Tibial artery (tissue), 4 donors: ENCODE measurements around the gene PIEZO2.

Experiments used
- DNase-seq, 2 donors: peaks; one replicate each; pipeline ENCODE4 v3.0.0-alpha.2; 2019
- H3K27ac ChIP-seq, 2 donors: fragments of 200-600 bp; sonication (generic) in 1 of 2; 1 replicate in 1 of 2; 2 replicates in 1 of 2; pipeline ENCODE4 v1.5.1; 2018 to 2019; ENCODE audit warnings: mild to moderate bottlenecking in 1 of 2
- H3K27me3 ChIP-seq, 2 donors: fragments of 200-600 bp; sonication (generic) in 1 of 2; one replicate each; pipeline versions ENCODE4 v1.5.1 to v1.6.0; 2016 to 2019
- H3K36me3 ChIP-seq, 3 donors: fragments of 200-600 bp; sonication (generic) in 2 of 3; one replicate each; pipeline ENCODE4 v1.5.1; 2016 to 2019; ENCODE audit warnings: mild to moderate bottlenecking in 2 of 3
- H3K4me1 ChIP-seq, 4 donors: fragments of 200-600 bp; sonication (generic) in 2 of 4; 1 replicate in 3 of 4; 2 replicates in 1 of 4; pipeline ENCODE4 v1.5.1; 2016 to 2019
- H3K4me3 ChIP-seq, 2 donors: fragments of 200-600 bp; sonication (generic) in 1 of 2; 1 replicate in 1 of 2; 2 replicates in 1 of 2; pipeline ENCODE4 v1.5.1; 2018 to 2019; ENCODE audit warnings: mild to moderate bottlenecking in 2 of 2
- H3K9me3 ChIP-seq, 3 donors: fragments of 200-600 bp; sonication (generic) in 1 of 3; one replicate each; pipeline ENCODE4 v1.5.1; 2016 to 2019
- CTCF ChIP-seq, 2 experiments: fragments of 200-600 bp in 1 of 2; fragments of 450-650 bp in 1 of 2; IDR thresholded peaks; one replicate each; pipeline ENCODE4 v1.5.1; 2017 to 2019; ENCODE audit warnings: antibody characterized with exemption in 2 of 2, mild to moderate bottlenecking in 1 of 2, moderate library complexity in 1 of 2
- intact Hi-C: fragments of 100-400 bp; cut with DNase I; formaldehyde crosslinking; loops from one replicate; pipeline ENCODE4 v1.15.0; 2023; ENCODE audit warnings: low total_unique reads

PIEZO2 gene

DNA sequence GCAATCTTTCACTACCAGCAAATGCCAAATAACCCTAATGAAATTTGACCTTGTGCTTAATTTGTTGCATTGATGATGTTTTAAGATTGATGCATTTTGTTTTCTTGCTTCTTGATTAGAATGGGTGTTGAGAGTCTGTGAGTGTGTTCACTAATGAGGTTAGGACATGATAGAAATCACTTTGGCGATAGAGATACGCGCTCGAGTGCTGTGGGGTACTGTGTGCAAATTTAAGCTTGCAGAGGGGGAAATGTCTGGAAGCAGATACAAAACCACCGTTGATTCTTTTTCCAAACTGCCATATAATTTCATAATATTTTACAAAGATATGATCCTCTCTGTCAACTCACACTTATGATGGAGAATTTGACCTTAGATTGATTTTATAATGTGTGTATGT is 200.9 kb downstream of the PIEZO2 start:
- DNase-seq: no peak
- Histone ChIP-seq H3K9me3 (peaks cover 0 to 31% (median 20%) of the 10 kb centered on the region in 3 donors), H3K4me1 (no peaks in the 10 kb centered on the region), H3K27me3 (no peaks in the 10 kb centered on the region), H3K27ac (no peak overlapping the region), H3K4me3 (no peak overlapping the region), H3K36me3 (no peaks in the 10 kb centered on the region)
- no peak for TF ChIP-seq CTCF (IDR thresholded peaks at IDR 0.05)
- intact Hi-C loops: no loop called here

DNA sequence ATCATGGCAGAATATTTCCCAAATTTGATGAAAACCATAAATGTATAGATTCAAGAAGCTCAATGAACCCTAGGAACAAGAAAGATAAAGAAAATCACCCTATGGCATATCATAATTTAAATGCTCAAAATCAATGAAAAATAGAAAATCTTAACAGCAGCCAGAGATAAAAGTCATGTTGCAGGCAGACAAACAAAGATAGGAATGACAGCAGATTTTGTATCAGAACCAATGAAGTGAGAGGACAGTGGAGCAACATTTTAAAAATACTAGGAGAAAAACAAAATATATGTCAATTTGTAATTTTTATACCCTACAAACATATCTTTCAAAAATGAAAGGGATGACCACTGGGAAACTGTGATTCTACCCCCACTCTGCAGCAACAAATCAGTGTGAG is 203.3 kb downstream of the PIEZO2 start:
- Histone ChIP-seq H3K27me3 (no peaks in the 10 kb centered on the region), H3K4me3 (no peak overlapping the region), H3K9me3 (peaks cover 0 to 31% (median 20%) of the 10 kb centered on the region in 3 donors), H3K4me1 (no peaks in the 10 kb centered on the region), H3K27ac (no peak overlapping the region), H3K36me3 (no peaks in the 10 kb centered on the region)
- TF ChIP-seq CTCF (IDR thresholded peaks at IDR 0.05): no peak
- no peak for DNase-seq
- intact Hi-C loops: no loop called here

GRCh38 chr18:10942998-10943397 is 206.4 kb downstream of the PIEZO2 start:
- Histone ChIP-seq H3K9me3 (peaks cover 0 to 31% (median 20%) of the 10 kb centered on the region in 3 donors), H3K4me1 (peaks cover 0 to 6% (median 0%) of the 10 kb centered on the region in 4 donors), H3K27me3 (no peaks in the 10 kb centered on the region), H3K27ac (no peak overlapping the region), H3K4me3 (no peak overlapping the region), H3K36me3 (no peaks in the 10 kb centered on the region)
- DNase-seq: no peak
- TF ChIP-seq CTCF (IDR thresholded peaks at IDR 0.05): no peak
- intact Hi-C loops: no loop called here

GRCh38 chr18:10939822-10940221 is 209.5 kb downstream of the PIEZO2 start:
- Histone ChIP-seq H3K4me1 (peaks cover 0 to 26% (median 14%) of the 10 kb centered on the region in 4 donors), H3K27me3 (no peaks in the 10 kb centered on the region), H3K36me3 (no peaks in the 10 kb centered on the region), H3K4me3 (no peak overlapping the region), H3K27ac (no peak overlapping the region), H3K9me3 (peaks cover 0 to 3% (median 3%) of the 10 kb centered on the region in 3 donors)
- DNase-seq: no peak
- no peak for TF ChIP-seq CTCF (IDR thresholded peaks at IDR 0.05)
- intact Hi-C loops: no loop called here

DNA sequence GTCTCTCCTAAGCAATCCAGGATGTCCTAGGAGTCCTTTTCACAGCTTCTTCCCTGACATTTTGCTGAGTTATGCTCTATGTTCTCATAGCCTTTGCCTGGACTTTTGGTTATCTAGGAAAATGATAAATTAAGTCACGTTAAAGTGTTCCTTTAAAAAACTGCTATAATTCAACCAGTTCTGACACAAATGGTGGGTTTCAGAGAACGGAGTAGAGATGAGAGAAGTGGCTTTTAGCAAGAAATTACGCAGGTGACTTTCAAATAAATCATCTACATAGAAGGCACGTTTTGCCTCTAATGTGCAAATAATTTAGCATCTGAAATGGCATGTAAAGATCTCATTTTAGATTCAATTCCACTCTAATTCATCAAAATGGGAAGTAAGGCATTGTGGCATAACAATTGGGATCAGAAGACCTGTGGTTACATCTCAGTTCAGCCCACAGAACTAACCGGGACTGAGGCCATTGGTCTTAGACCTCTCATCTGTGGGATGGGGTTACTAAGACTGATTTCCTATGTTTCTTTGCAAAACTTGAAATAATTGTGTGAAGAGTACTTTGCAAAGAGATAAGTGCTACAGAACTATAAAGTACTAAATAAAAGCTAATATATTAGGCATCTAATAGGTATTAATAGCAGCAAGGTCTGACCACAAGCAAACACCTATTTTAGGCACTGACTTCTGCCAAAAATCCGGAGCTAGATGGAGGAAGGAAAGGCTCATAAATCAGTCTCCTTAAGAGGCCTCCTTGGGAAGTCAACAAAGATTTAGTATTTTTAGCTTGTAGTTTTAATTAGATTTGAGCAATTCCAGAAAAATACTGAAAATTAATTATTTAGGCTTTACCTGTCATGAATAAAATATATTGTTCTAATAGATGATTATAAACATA is 211.4 kb downstream of the PIEZO2 start:
- intact Hi-C loops: no loop called here
- no peak overlapping the region for H3K27ac ChIP-seq
- H3K4me3 ChIP-seq: no peak overlapping the region
- H3K36me3 ChIP-seq: no peaks in the 10 kb centered on the region
- peaks cover 0 to 26% (median 14%) of the 10 kb centered on the region in 4 donors for H3K4me1 ChIP-seq
- DNase-seq: no peak
- no peaks in the 10 kb centered on the region for H3K27me3 ChIP-seq
- TF ChIP-seq CTCF (IDR thresholded peaks at IDR 0.05): no peak
- H3K9me3 ChIP-seq: no peaks in the 10 kb centered on the region
